ENCODE results near the gene MARCKS.

DNA sequence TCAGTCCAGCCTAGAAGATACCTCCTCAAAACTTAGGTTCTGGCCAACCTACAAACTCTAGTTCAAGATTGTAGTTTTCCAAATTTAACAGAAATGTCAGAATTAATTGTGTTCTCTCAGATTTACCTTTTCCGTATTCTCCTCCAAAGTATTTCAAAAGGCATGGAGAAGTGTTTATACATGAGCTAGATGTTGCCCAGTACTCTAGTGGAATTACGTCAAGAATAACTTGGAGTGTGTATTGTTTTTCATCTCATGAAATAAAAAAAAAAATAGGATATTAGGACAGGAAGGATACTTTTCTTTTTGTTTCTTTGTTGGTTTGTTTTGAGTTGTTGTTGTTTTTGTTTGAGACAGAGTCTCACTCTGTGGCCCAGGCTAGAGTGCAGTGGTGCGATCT is 32.3 kb upstream of the MARCKS start:
- TF ChIP-seq, protein P1, sequence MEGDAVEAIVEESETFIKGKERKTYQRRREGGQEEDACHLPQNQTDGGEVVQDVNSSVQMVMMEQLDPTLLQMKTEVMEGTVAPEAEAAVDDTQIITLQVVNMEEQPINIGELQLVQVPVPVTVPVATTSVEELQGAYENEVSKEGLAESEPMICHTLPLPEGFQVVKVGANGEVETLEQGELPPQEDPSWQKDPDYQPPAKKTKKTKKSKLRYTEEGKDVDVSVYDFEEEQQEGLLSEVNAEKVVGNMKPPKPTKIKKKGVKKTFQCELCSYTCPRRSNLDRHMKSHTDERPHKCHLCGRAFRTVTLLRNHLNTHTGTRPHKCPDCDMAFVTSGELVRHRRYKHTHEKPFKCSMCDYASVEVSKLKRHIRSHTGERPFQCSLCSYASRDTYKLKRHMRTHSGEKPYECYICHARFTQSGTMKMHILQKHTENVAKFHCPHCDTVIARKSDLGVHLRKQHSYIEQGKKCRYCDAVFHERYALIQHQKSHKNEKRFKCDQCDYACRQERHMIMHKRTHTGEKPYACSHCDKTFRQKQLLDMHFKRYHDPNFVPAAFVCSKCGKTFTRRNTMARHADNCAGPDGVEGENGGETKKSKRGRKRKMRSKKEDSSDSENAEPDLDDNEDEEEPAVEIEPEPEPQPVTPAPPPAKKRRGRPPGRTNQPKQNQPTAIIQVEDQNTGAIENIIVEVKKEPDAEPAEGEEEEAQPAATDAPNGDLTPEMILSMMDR (IDR thresholded peaks at IDR 0.05 in 8 of 11, conservative IDR thresholded peaks at IDR 0.05 in 3 of 11) = no peak
- no peak for TF ChIP-seq POLR2A (IDR thresholded peaks at IDR 0.05)
